Smooth muscle cell (in vitro differentiated cells): Measurements from ENCODE around the gene HOXD10. TPM values are rescaled to one million over a fixed set of nuclear protein-coding genes. Genes with fewer than 3 reads are reported as not detected.
A peak's percentile ranks its signal among the peaks of the same experiment; 100 is the strongest.

Source experiments
- DNase-seq: peaks from one replicate; lab custom pipeline; 2025; ENCODE audit not compliant: unreplicated experiment; lab: John Stamatoyannopoulos, UW
- H2AFZ ChIP-seq: fragments of 200-600 bp; sonication (generic); 2 replicates; pipeline ENCODE4 v1.6.0; 2016; ENCODE audit warnings: antibody characterized with exemption, low read depth, mild to moderate bottlenecking
- H3F3A ChIP-seq: fragments of 200-600 bp; sonication (generic); 2 replicates; pipeline ENCODE4 v1.6.0; 2017; ENCODE audit warnings: antibody characterized with exemption, low read depth
- H3K27ac ChIP-seq: fragments of 200-600 bp; sonication (generic); 2 replicates; pipeline ENCODE4 v1.5.1; 2016; ENCODE audit warnings: low read depth, mild to moderate bottlenecking
- H3K27me3 ChIP-seq: fragments of 200-600 bp; sonication (generic); 2 replicates; pipeline ENCODE4 v1.6.1; 2016; ENCODE audit warnings: low read depth, mild to moderate bottlenecking
- H3K36me3 ChIP-seq: fragments of 200-600 bp; sonication (generic); 2 replicates; pipeline ENCODE4 v1.5.1; 2016; ENCODE audit warnings: low read depth
- H3K4me1 ChIP-seq: fragments of 200-600 bp; sonication (generic); 2 replicates; pipeline ENCODE4 v1.5.1; 2016; ENCODE audit warnings: low read depth
- H3K4me2 ChIP-seq: fragments of 200-600 bp; sonication (generic); 2 replicates; pipeline ENCODE4 v1.6.0; 2016; ENCODE audit warnings: mild to moderate bottlenecking
- H3K4me3 ChIP-seq: fragments of 200-600 bp; sonication (generic); 2 replicates; pipeline ENCODE4 v1.5.1; 2016; ENCODE audit warnings: mild to moderate bottlenecking
- H3K79me2 ChIP-seq: fragments of 200-600 bp; sonication (generic); 2 replicates; pipeline ENCODE4 v1.6.0; 2016; ENCODE audit warnings: low read depth, mild to moderate bottlenecking
- H3K9ac ChIP-seq: fragments of 200-600 bp; sonication (generic); 2 replicates; pipeline ENCODE4 v1.6.0; 2016; ENCODE audit warnings: low read depth
- H3K9me3 ChIP-seq: fragments of 200-600 bp; sonication (generic); replicated peaks from 2 replicates; pipeline ENCODE4 v1.5.1; 2016; ENCODE audit warnings: low read depth
- H4K20me1 ChIP-seq: fragments of 200-600 bp; sonication (generic); 2 replicates; pipeline ENCODE4 v1.6.0; 2016; ENCODE audit warnings: low read depth
- WGBS: methylation state at CpG from one replicate; pipeline ENCODE4 v1.1.7; 2016; ENCODE audit warnings: low lambda C conversion rate; 5-methylcytosine and 5-hydroxymethylcytosine counted together
- polyA plus RNA-seq: library from polyadenylated mRNA; unstranded; fragments of >200 nt; fragmentation: Nextera tagmentation; extraction: Ambion mirVana; gene quantifications from 2 replicates; pipeline ENCODE4 v1.2.1, GENCODE V29; 2016
- total RNA-seq: library from RNA; depleted of rRNA; stranded (reverse); fragments of >200 nt; gene quantifications from 2 replicates; pipeline ENCODE4 v1.2.3, GENCODE V29; 2014
- TF ChIP-seq, protein P1 (sequence below): fragments of 200-600 bp; sonication (generic); IDR thresholded peaks from 2 replicates; pipeline ENCODE4 v1.5.1; 2017; ENCODE audit warnings: borderline replicate concordance, mild to moderate bottlenecking, antibody characterized with exemption; ENCODE audit not compliant: insufficient read depth, poor library complexity, severe bottlenecking

The HOXD10 gene
- total and polyA plus RNA-seq, 2 experiments from 2014 or later: 9.9 to 11.4 TPM

DNA sequence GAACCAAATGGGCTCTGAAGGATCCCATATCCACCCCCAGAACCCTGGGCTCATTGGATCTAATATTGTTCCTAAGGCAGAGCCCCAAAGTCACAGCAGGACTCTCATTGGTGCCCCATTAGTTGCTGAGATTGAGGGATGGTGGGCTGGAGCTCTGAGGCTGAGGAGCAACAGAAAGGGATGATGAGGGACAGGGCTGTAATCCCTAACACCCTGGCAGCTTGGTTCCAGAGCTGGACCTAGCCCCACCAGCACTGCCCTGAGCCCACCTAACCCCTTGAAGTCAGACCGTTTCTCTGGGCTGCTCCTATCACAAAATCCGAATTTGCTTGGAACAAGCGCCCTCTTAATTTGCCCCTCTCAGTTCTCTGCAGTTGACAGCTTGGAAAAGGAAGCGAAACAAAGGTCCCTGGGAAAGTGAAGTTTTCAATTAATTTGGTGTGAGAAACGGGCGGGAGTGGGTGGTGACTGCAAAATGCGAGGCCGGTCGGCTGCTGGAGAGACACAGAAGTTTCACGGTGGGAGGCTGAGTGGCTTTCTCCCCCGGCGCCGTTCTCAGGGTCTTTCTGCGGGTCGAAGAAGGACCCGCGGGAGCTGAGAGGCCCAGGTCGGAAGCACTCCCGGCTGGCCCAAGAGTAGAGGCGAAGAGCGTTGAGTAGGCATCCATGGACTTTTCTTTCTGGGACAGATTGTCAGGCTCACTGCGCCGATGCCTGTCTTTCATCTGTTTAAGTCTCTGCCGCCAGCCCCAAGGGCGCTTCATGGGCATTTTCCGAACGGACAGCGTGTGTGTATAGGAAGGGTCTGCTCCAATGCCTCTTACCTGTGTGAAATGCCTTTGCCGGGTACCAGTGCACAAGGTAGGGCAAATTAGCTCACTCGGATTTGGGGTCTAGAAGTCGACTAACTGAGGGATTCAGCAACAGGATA, 25.0 kb upstream of the HOXD10 start:
- Histone ChIP-seq H3K79me2 (no peaks in the 10 kb centered on the region), H3K4me2 (no peak overlapping the region), H3K9me3 (no peaks in the 10 kb centered on the region), H3K4me3 (peak overlapping the region; percentile 13), H3K4me1 (peaks cover 5% of the 10 kb centered on the region), H3F3A (no peaks in the 10 kb centered on the region), H3K36me3 (no peaks in the 10 kb centered on the region), H3K27me3 (peaks cover 100% of the 10 kb centered on the region), H3K9ac (no peak overlapping the region), H4K20me1 (no peaks in the 10 kb centered on the region), H3K27ac (no peak overlapping the region), H2AFZ (no peak overlapping the region)
- no peak for DNase-seq
- TF ChIP-seq, protein P1, sequence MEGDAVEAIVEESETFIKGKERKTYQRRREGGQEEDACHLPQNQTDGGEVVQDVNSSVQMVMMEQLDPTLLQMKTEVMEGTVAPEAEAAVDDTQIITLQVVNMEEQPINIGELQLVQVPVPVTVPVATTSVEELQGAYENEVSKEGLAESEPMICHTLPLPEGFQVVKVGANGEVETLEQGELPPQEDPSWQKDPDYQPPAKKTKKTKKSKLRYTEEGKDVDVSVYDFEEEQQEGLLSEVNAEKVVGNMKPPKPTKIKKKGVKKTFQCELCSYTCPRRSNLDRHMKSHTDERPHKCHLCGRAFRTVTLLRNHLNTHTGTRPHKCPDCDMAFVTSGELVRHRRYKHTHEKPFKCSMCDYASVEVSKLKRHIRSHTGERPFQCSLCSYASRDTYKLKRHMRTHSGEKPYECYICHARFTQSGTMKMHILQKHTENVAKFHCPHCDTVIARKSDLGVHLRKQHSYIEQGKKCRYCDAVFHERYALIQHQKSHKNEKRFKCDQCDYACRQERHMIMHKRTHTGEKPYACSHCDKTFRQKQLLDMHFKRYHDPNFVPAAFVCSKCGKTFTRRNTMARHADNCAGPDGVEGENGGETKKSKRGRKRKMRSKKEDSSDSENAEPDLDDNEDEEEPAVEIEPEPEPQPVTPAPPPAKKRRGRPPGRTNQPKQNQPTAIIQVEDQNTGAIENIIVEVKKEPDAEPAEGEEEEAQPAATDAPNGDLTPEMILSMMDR: no peak
- WGBS: 11% methylated on average over 30 of the region's 31 CpGs

DNA sequence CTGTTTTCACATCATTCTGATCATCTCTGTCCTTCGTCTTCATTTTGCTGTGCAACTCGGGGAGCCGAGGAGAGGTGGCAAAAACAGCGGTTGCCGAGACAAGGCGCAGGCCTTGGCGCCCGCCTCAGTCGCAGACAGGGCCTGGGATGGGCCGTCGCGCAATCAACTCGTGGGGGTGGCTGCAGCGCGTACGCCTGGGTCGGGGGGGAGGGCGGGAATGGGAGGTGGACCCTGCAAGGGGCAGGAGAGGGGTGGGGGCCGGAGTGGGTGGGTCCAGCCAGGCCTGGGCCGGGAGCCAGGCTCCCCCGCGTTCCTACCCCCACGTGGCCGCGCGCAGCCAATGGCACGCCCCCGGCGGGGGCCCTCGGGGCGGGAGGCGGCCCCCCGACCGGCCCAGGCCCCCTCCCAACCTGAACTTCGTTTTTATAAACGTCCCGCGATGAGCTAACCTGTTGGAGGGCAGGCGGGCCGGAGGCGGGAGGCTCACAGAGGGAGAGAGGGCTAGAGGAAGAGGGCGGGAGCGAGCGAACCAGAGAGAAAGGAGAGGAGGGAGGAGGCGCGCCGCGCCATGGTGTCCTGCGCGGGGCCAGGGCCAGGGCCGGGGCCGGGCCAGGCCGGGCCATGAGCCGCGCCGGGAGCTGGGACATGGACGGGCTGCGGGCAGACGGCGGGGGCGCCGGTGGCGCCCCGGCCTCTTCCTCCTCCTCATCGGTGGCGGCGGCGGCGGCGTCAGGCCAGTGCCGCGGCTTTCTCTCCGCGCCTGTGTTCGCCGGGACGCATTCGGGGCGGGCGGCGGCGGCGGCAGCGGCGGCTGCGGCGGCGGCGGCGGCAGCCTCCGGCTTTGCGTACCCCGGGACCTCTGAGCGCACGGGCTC, 24.1 kb upstream of the HOXD10 start, which contains the start of gene HOXD13:
Gene HOXD13 (plus strand): TSS at position 452 of the 875 bp plus-strand sequence. CDS start 170 bp downstream, at position 622.
- TF ChIP-seq, protein P1: no peak
- Histone ChIP-seq H3K4me3 (peak within 1 kb of the TSS; percentile 58), H3K27ac (no peak within 1 kb of the TSS), H3K9me3 (no peaks in the 10 kb centered on the region), H3K4me1 (peaks cover 5% of the 10 kb centered on the region), H3K4me2 (peak within 1 kb of the TSS; percentile 80), H3F3A (no peaks in the 10 kb centered on the region), H3K36me3 (no peaks in the 10 kb centered on the region), H3K9ac (no peak within 1 kb of the TSS), H4K20me1 (no peaks in the 10 kb centered on the region), H2AFZ (peak within 1 kb of the TSS; percentile 14), H3K27me3 (peaks cover 100% of the 10 kb centered on the region), H3K79me2 (no peaks in the 10 kb centered on the region)
- 2% methylated on average over 43 of the region's 95 CpGs for WGBS
- no peak for DNase-seq

DNA sequence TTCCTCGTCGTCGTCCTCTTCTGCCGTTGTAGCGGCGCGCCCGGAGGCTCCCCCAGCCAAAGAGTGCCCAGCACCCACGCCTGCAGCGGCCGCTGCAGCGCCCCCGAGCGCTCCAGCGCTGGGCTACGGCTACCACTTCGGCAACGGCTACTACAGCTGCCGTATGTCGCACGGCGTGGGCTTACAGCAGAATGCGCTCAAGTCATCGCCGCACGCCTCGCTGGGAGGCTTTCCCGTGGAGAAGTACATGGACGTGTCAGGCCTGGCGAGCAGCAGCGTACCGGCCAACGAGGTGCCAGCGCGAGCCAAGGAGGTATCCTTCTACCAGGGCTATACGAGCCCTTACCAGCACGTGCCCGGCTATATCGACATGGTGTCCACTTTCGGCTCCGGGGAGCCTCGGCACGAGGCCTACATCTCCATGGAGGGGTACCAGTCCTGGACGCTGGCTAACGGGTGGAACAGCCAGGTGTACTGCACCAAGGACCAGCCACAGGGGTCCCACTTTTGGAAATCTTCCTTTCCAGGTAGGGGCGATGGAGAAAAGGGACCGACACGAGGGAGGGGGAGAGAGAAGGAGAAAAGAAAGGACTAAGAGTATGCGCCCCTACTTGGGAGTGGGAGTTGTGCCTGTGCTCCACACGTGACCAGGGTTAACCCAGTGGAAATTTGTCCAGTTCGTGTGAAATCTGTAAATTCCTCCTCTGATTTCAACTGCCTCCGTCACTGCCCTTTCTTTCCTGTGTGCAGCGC, 23.3 kb upstream of the HOXD10 start:
- H3K27me3 ChIP-seq: peaks cover 100% of the 10 kb centered on the region
- no peak for DNase-seq
- H3K79me2 ChIP-seq: no peaks in the 10 kb centered on the region
- no peaks in the 10 kb centered on the region for H4K20me1 ChIP-seq
- H3K9me3 ChIP-seq: no peaks in the 10 kb centered on the region
- H3F3A ChIP-seq: peaks cover 3% of the 10 kb centered on the region
- H3K27ac ChIP-seq: no peak overlapping the region
- H2AFZ ChIP-seq: peak overlapping the region; percentile 14
- H3K4me1 ChIP-seq: no peaks in the 10 kb centered on the region
- TF ChIP-seq, protein P1: no peak
- 3% methylated on average over 48 of the region's 53 CpGs for WGBS
- H3K9ac ChIP-seq: no peak overlapping the region
- H3K36me3 ChIP-seq: no peaks in the 10 kb centered on the region
- H3K4me3 ChIP-seq: peak overlapping the region; percentile 58
- peak overlapping the region; percentile 80 for H3K4me2 ChIP-seq
